ENCODE data around the gene CYB561.
"Not testable (repeated sequence)": the region's sequence is repeated elsewhere in the genome, so short reads cannot be mapped to it uniquely, and the experiment has no call there.

CYB561 gene

GRCh38 chr17:63475491-63476412 is 29.6 kb upstream of the CYB561 start:
- ChIA-PET CTCF (interaction anchor here (0.5 to 1.2 kb wide), 4 partner anchors 33 to 706 kb away, joined by 3 to 4 read pairs (median 3); no protein-coding TSS in a partner anchor), POLR2A (interaction anchor here (0.8 to 1.6 kb wide), 6 partner anchors 23 to 50 kb away, joined by 3 to 8 read pairs (median 4); no protein-coding TSS in a partner anchor)
- DNase-seq (ENCODE audit: extremely low spot score), result no peak
- no peak for TF ChIP-seq ARNT (IDR thresholded peaks at IDR 0.05)
- no peak for TF ChIP-seq BHLHE40 (IDR thresholded peaks at IDR 0.05; ENCODE audit: borderline replicate concordance)
- no peak for TF ChIP-seq LEF1 (IDR thresholded peaks at IDR 0.05; ENCODE audit: borderline replicate concordance)
- no peak for TF ChIP-seq PKNOX1 (IDR thresholded peaks at IDR 0.05)
- TF ChIP-seq ELF4 (IDR thresholded peaks at IDR 0.05), result no peak
- no peak for TF ChIP-seq ZNF384 (IDR thresholded peaks at IDR 0.05)
- no peak for TF ChIP-seq CTBP1 (IDR thresholded peaks at IDR 0.05; ENCODE audit: borderline replicate concordance)
- TF ChIP-seq HDGF (IDR thresholded peaks at IDR 0.05; ENCODE audit: borderline replicate concordance), result no peak
- TF ChIP-seq FOXM1 (IDR thresholded peaks at IDR 0.05; ENCODE audit: borderline replicate concordance), result no peak
- TF ChIP-seq SP1 (IDR thresholded peaks at IDR 0.05), result no peak
- TF ChIP-seq L3MBTL2 (conservative IDR thresholded peaks at IDR 0.05), result no peak
- no peak for TF ChIP-seq TARDBP (IDR thresholded peaks at IDR 0.05)
- no peak for TF ChIP-seq NFRKB (IDR thresholded peaks at IDR 0.05)

GRCh38 chr17:63474586-63475460 is 28.7 kb upstream of the CYB561 start:
- CTCF ChIA-PET, result no interaction called here
- TF ChIP-seq HDGF (IDR thresholded peaks at IDR 0.05; ENCODE audit: borderline replicate concordance) (no peak), TARDBP (IDR thresholded peaks at IDR 0.05) (no peak), FOXA1 (IDR thresholded peaks at IDR 0.05) (no peak), BHLHE40 (IDR thresholded peaks at IDR 0.05; ENCODE audit: borderline replicate concordance) (no peak), SUZ12 (IDR thresholded peaks at IDR 0.05) (no peak), FOXM1 (IDR thresholded peaks at IDR 0.05; ENCODE audit: borderline replicate concordance) (no peak), SP1 (IDR thresholded peaks at IDR 0.05) (no peak), ELF4 (IDR thresholded peaks at IDR 0.05) (no peak), NFRKB (IDR thresholded peaks at IDR 0.05) (no peak), LEF1 (IDR thresholded peaks at IDR 0.05; ENCODE audit: borderline replicate concordance) (no peak), PKNOX1 (IDR thresholded peaks at IDR 0.05) (no peak)
- POLR2A ChIA-PET, result no interaction called here
- DNase-seq (ENCODE audit: extremely low spot score), result no peak

GRCh38 chr17:63474174-63474573 is 28.1 kb upstream of the CYB561 start:
- DNase-seq (ENCODE audit: extremely low spot score), result no peak
- POLR2A ChIA-PET, result no interaction called here
- no peak for TF ChIP-seq ARNT (IDR thresholded peaks at IDR 0.05)
- no peak for TF ChIP-seq SUZ12 (IDR thresholded peaks at IDR 0.05)
- TF ChIP-seq TARDBP (IDR thresholded peaks at IDR 0.05), result no peak
- TF ChIP-seq CTBP1 (IDR thresholded peaks at IDR 0.05; ENCODE audit: borderline replicate concordance), result no peak
- TF ChIP-seq PKNOX1 (IDR thresholded peaks at IDR 0.05), result no peak
- CTCF ChIA-PET, result no interaction called here

- CTCF ChIA-PET, result interaction anchor here (0.7 kb wide), 1 partner anchor 84 kb away, joined by 3 read pairs; no protein-coding TSS in a partner anchor
Observed at GRCh38 chr17:63468099-63468498, 22.0 kb upstream of the CYB561 start.

GRCh38 chr17:63464691-63465236 is 18.7 kb upstream of the CYB561 start:
- no peak for DNase-seq (ENCODE audit: extremely low spot score)
- POLR2A ChIA-PET, result no interaction called here
- no peak for TF ChIP-seq L3MBTL2 (conservative IDR thresholded peaks at IDR 0.05)
- no peak for TF ChIP-seq BHLHE40 (IDR thresholded peaks at IDR 0.05; ENCODE audit: borderline replicate concordance)
- TF ChIP-seq HDGF (IDR thresholded peaks at IDR 0.05; ENCODE audit: borderline replicate concordance), result no peak
- TF ChIP-seq FOXM1 (IDR thresholded peaks at IDR 0.05; ENCODE audit: borderline replicate concordance), result no peak
- TF ChIP-seq ELF4 (IDR thresholded peaks at IDR 0.05), result no peak
- TF ChIP-seq FOXK2 (IDR thresholded peaks at IDR 0.05), result no peak
- TF ChIP-seq PKNOX1 (IDR thresholded peaks at IDR 0.05), result no peak
- TF ChIP-seq SUZ12 (IDR thresholded peaks at IDR 0.05), result no peak
- TF ChIP-seq NFRKB (IDR thresholded peaks at IDR 0.05), result no peak
- no peak for TF ChIP-seq SP1 (IDR thresholded peaks at IDR 0.05)
- TF ChIP-seq ZNF384 (IDR thresholded peaks at IDR 0.05), result no peak
- no peak for TF ChIP-seq CTBP1 (IDR thresholded peaks at IDR 0.05; ENCODE audit: borderline replicate concordance)
- TF ChIP-seq LEF1 (IDR thresholded peaks at IDR 0.05; ENCODE audit: borderline replicate concordance), result no peak
- TF ChIP-seq TARDBP (IDR thresholded peaks at IDR 0.05), result no peak
- no peak for TF ChIP-seq ARNT (IDR thresholded peaks at IDR 0.05)
- no peak for TF ChIP-seq FOXA1 (IDR thresholded peaks at IDR 0.05)
- CTCF ChIA-PET, result no interaction called here

More at GRCh38 chr17:63468099-63468498, 22.0 kb upstream of the CYB561 start:
- POLR2A ChIA-PET; DNase-seq (ENCODE audit: extremely low spot score): not testable (repeated sequence)

Measured in HEK293T (cell line).